Fibroblast of lung (primary cell): ENCODE results near the gene GCHFR.

ENCODE experiments used
- EZH2 ChIP-seq: IDR thresholded peaks from 2 replicates; pipeline ENCODE4 v1.5.1; 2012; ENCODE audit warnings: low read length, control low read depth, mild to moderate bottlenecking; ENCODE audit errors: missing control alignments
- TF ChIP-seq, protein P1 (sequence below), 2 donors: IDR thresholded peaks in 1 of 2; conservative IDR thresholded peaks in 1 of 2; 1 replicate in 1 of 2; 2 replicates in 1 of 2; pipeline ENCODE4 v1.5.1; 2011 to 2012; ENCODE audit warnings: low read length in 2 of 2, control low read depth in 1 of 2, inconsistent platforms in 1 of 2, low read depth in 1 of 2, mild to moderate bottlenecking in 1 of 2

DNA sequence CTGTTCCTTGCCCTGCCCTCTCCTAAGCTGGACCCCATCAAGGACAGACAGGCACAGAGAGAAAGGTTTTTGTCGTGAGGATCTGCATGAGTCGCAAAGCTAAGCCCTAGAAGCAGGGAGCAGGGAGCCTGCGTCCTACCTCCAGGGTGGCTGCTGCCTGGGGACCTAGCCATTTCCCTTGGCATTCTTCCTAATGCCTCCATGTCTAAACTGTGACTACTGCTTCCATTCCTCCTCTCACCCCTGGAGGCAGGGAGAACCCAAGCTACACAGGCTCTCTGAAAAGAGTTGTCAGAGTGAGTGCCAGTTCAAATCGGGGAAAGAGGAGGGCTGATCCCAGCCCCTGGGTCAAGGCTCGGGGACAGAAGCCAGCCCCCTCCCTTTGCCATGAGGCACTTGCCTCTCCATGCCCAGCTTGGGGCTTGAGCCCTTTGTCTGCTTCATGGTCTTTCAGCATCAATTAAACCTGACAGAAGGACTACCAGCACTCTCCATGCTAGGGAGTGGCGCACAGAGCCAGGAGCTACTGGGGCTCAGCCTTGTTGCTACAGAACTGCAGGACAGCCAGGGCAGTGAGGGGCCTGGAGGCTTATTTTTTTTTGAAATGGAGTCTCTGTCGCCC is 2.4 kb downstream of the GCHFR start:
- TF ChIP-seq EZH2, result no peak
- TF ChIP-seq, protein P1, sequence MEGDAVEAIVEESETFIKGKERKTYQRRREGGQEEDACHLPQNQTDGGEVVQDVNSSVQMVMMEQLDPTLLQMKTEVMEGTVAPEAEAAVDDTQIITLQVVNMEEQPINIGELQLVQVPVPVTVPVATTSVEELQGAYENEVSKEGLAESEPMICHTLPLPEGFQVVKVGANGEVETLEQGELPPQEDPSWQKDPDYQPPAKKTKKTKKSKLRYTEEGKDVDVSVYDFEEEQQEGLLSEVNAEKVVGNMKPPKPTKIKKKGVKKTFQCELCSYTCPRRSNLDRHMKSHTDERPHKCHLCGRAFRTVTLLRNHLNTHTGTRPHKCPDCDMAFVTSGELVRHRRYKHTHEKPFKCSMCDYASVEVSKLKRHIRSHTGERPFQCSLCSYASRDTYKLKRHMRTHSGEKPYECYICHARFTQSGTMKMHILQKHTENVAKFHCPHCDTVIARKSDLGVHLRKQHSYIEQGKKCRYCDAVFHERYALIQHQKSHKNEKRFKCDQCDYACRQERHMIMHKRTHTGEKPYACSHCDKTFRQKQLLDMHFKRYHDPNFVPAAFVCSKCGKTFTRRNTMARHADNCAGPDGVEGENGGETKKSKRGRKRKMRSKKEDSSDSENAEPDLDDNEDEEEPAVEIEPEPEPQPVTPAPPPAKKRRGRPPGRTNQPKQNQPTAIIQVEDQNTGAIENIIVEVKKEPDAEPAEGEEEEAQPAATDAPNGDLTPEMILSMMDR (conservative IDR thresholded peaks at IDR 0.05 in 1 of 2, IDR thresholded peaks at IDR 0.05 in 1 of 2; ENCODE audit: low read depth in 1 of 2, low read length in 2 of 2), result no peak
